HG03571 (cell line): ENCODE data around the gene ZNF609.
"Not testable (repeated sequence)": the region's sequence is repeated elsewhere in the genome, so short reads cannot be mapped to it uniquely, and the experiment has no call there.

Experiments used
- ATAC-seq: cut with Tn5 transposase; IDR thresholded peaks from one replicate; pipeline ENCODE4 v1.9.1; 2021; ENCODE audit not compliant: unreplicated experiment

ZNF609 gene

GRCh38 chr15:64643685-64644084 lies 183.3 kb downstream of the ZNF609 start:
- ATAC-seq, result no peak

GRCh38 chr15:64644811-64645210 lies 184.4 kb downstream of the ZNF609 start:
- ATAC-seq, result not testable (repeated sequence)

GRCh38 chr15:64645995-64646394 lies 185.6 kb downstream of the ZNF609 start:
- ATAC-seq, result no peak

- no peak for ATAC-seq
Measured at GRCh38 chr15:64647367-64647766, 187.0 kb downstream of the ZNF609 start.

GRCh38 chr15:64650552-64650951 lies 190.2 kb downstream of the ZNF609 start:
- no peak for ATAC-seq

- ATAC-seq, result peak; percentile 74
Measured at GRCh38 chr15:64651601-64652191, 191.3 kb downstream of the ZNF609 start.

GRCh38 chr15:64653757-64654156 lies 193.4 kb downstream of the ZNF609 start:
- ATAC-seq, result no peak

- ATAC-seq, result no peak
Measured at GRCh38 chr15:64656508-64656907, 196.1 kb downstream of the ZNF609 start.

- peak; percentile 92 for ATAC-seq
Measured at GRCh38 chr15:64665179-64665578, 204.8 kb downstream of the ZNF609 start.

GRCh38 chr15:64667736-64668161 lies 207.4 kb downstream of the ZNF609 start:
- ATAC-seq, result no peak

GRCh38 chr15:64673866-64674265 lies 213.5 kb downstream of the ZNF609 start:
- no peak for ATAC-seq

GRCh38 chr15:64678126-64678819 lies 217.9 kb downstream of the ZNF609 start:
- ATAC-seq, result no peak

- ATAC-seq, result no peak
Measured at GRCh38 chr15:64680097-64680496, 219.7 kb downstream of the ZNF609 start.

GRCh38 chr15:64681424-64682024 lies 221.1 kb downstream of the ZNF609 start:
- no peak for ATAC-seq

- no peak for ATAC-seq
Measured at GRCh38 chr15:64682255-64682654, 221.9 kb downstream of the ZNF609 start.

- ATAC-seq, result no peak
Measured at GRCh38 chr15:64683378-64683777, 223.0 kb downstream of the ZNF609 start.

GRCh38 chr15:64685230-64685888 lies 225.0 kb downstream of the ZNF609 start:
- no peak for ATAC-seq

GRCh38 chr15:64686130-64686735 lies 225.9 kb downstream of the ZNF609 start:
- ATAC-seq, result no peak

- ATAC-seq, result no peak
Measured at GRCh38 chr15:64687172-64687571, 226.8 kb downstream of the ZNF609 start.

GRCh38 chr15:64687688-64688087 lies 227.3 kb downstream of the ZNF609 start:
- no peak for ATAC-seq

GRCh38 chr15:64688770-64689169 lies 228.4 kb downstream of the ZNF609 start:
- no peak for ATAC-seq
